H1 (cell line): ENCODE data around the gene SMPX. TPM values are rescaled to one million over a fixed set of nuclear protein-coding genes. Genes with fewer than 3 reads are reported as not detected.

Source experiments
- CHD2 ChIP-seq: IDR thresholded peaks from 2 replicates; pipeline ENCODE4 v1.6.1; 2012; ENCODE audit warnings: low read length, improper control_type of control experiment
- HDAC2 ChIP-seq, 2 experiments: fragments of 300-600 bp in 1 of 2; sonication (generic) in 1 of 2; IDR thresholded peaks; 2 replicates each; pipeline ENCODE4 v1.6.1; 2011 to 2012; ENCODE audit warnings: low read depth in 2 of 2, low read length in 2 of 2, mild to moderate bottlenecking in 2 of 2, moderate library complexity in 2 of 2, borderline replicate concordance in 1 of 2, inconsistent platforms in 1 of 2
- RFX5 ChIP-seq: IDR thresholded peaks from 2 replicates; pipeline ENCODE4 v1.6.1; 2011; ENCODE audit warnings: low read depth, low read length, improper control_type of control experiment, borderline replicate concordance
- SP2 ChIP-seq: IDR thresholded peaks from 2 replicates; pipeline ENCODE4 v1.6.1; 2012; ENCODE audit warnings: mild to moderate bottlenecking, low read length, inconsistent platforms
- TAF1 ChIP-seq: IDR thresholded peaks from 2 replicates; pipeline ENCODE4 v1.6.1; 2011; ENCODE audit warnings: mild to moderate bottlenecking, low read depth, low read length
- polyA plus RNA-seq, 7 experiments: library from polyadenylated mRNA; depleted of rRNA in 3 of 7; stranded (reverse) in 5 of 7; unstranded in 2 of 7; fragments of >200 nt in 5 of 7; fragments of 200-250 nt in 2 of 7; gene quantifications; 1 replicate in 5 of 7; 2 replicates in 1 of 7; 4 replicates in 1 of 7; pipeline versions ENCODE4 v1.2.1 to v1.2.3, GENCODE V29; 2011 to 2013; ENCODE audit warnings: missing spikeins in 2 of 7, mixed read lengths in 2 of 7
- total RNA-seq: library from RNA; stranded (reverse); fragmentation: NEBNext Ultra II Directional; extraction: Animal tissue kit (Norgen Biotek cat#: 25700); gene quantifications from 2 replicates; pipeline ENCODE4 v1.2.1, GENCODE V29; 2021
- TF ChIP-seq, protein P1 (sequence below): fragments of 300-600 bp; sonication (generic); IDR thresholded peaks from 2 replicates; pipeline ENCODE4 v1.7.1; 2012; ENCODE audit warnings: low read length, moderate library complexity, mild to moderate bottlenecking, inconsistent platforms; ENCODE audit not compliant: insufficient replicate concordance
- TF ChIP-seq, protein P2 (sequence below), 3 experiments: IDR thresholded peaks; 1 replicate in 2 of 3; 2 replicates in 1 of 3; pipeline versions ENCODE4 v1.5.1 to v1.6.1; 2011; ENCODE audit warnings: low read length in 3 of 3, mild to moderate bottlenecking in 3 of 3, inconsistent platforms in 2 of 3, low read depth in 1 of 3, moderate library complexity in 1 of 3; ENCODE audit not compliant: insufficient read depth in 1 of 3; ENCODE audit errors: control extremely low read depth in 1 of 3

The SMPX gene
- total and polyA plus RNA-seq, 2 of the 8 experiments (the other 6 are each of a cell fraction or from before 2014, with no cell fraction given): not detected

DNA sequence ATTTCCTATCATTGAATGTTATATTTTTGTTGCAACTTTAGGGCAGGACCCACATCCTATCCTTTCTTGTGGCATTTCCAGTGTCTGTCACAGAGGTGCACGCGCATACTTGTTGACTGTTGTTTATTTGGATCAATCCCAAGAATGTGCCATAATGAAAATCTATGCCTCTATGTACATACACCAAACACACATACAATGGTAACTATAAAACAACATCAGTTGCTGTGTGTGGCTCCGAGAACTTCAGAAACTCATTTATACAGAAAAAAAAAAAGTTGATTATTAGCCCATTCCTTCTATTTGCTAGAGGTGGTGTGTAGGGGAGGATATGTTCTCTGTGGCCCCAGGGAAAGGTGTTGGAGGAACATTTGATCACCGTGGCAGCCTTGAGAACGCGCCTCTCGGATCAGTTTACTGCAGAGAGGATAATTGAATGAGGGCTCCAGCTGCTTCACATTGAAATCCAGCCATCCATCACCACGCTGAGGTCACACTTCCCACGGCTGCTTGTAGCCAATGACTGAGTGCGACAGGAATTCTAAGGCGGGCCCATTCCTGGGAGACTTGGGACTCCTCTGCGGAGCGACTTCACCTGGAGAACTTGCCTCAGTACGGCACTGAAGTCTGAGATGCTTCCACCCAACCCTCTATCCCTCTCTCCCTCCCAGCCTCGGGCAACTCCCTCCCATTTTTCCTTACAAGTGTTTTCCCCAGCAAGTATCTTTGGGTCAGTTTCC lies 19.5 kb downstream of the SMPX start (continued):
- TF ChIP-seq, protein P1, sequence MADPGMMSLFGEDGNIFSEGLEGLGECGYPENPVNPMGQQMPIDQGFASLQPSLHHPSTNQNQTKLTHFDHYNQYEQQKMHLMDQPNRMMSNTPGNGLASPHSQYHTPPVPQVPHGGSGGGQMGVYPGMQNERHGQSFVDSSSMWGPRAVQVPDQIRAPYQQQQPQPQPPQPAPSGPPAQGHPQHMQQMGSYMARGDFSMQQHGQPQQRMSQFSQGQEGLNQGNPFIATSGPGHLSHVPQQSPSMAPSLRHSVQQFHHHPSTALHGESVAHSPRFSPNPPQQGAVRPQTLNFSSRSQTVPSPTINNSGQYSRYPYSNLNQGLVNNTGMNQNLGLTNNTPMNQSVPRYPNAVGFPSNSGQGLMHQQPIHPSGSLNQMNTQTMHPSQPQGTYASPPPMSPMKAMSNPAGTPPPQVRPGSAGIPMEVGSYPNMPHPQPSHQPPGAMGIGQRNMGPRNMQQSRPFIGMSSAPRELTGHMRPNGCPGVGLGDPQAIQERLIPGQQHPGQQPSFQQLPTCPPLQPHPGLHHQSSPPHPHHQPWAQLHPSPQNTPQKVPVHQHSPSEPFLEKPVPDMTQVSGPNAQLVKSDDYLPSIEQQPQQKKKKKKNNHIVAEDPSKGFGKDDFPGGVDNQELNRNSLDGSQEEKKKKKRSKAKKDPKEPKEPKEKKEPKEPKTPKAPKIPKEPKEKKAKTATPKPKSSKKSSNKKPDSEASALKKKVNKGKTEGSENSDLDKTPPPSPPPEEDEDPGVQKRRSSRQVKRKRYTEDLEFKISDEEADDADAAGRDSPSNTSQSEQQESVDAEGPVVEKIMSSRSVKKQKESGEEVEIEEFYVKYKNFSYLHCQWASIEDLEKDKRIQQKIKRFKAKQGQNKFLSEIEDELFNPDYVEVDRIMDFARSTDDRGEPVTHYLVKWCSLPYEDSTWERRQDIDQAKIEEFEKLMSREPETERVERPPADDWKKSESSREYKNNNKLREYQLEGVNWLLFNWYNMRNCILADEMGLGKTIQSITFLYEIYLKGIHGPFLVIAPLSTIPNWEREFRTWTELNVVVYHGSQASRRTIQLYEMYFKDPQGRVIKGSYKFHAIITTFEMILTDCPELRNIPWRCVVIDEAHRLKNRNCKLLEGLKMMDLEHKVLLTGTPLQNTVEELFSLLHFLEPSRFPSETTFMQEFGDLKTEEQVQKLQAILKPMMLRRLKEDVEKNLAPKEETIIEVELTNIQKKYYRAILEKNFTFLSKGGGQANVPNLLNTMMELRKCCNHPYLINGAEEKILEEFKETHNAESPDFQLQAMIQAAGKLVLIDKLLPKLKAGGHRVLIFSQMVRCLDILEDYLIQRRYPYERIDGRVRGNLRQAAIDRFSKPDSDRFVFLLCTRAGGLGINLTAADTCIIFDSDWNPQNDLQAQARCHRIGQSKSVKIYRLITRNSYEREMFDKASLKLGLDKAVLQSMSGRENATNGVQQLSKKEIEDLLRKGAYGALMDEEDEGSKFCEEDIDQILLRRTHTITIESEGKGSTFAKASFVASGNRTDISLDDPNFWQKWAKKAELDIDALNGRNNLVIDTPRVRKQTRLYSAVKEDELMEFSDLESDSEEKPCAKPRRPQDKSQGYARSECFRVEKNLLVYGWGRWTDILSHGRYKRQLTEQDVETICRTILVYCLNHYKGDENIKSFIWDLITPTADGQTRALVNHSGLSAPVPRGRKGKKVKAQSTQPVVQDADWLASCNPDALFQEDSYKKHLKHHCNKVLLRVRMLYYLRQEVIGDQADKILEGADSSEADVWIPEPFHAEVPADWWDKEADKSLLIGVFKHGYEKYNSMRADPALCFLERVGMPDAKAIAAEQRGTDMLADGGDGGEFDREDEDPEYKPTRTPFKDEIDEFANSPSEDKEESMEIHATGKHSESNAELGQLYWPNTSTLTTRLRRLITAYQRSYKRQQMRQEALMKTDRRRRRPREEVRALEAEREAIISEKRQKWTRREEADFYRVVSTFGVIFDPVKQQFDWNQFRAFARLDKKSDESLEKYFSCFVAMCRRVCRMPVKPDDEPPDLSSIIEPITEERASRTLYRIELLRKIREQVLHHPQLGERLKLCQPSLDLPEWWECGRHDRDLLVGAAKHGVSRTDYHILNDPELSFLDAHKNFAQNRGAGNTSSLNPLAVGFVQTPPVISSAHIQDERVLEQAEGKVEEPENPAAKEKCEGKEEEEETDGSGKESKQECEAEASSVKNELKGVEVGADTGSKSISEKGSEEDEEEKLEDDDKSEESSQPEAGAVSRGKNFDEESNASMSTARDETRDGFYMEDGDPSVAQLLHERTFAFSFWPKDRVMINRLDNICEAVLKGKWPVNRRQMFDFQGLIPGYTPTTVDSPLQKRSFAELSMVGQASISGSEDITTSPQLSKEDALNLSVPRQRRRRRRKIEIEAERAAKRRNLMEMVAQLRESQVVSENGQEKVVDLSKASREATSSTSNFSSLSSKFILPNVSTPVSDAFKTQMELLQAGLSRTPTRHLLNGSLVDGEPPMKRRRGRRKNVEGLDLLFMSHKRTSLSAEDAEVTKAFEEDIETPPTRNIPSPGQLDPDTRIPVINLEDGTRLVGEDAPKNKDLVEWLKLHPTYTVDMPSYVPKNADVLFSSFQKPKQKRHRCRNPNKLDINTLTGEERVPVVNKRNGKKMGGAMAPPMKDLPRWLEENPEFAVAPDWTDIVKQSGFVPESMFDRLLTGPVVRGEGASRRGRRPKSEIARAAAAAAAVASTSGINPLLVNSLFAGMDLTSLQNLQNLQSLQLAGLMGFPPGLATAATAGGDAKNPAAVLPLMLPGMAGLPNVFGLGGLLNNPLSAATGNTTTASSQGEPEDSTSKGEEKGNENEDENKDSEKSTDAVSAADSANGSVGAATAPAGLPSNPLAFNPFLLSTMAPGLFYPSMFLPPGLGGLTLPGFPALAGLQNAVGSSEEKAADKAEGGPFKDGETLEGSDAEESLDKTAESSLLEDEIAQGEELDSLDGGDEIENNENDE: no peak
- TF ChIP-seq HDAC2 (IDR thresholded peaks at IDR 0.05; ENCODE audit: borderline replicate concordance in 1 of 2, low read depth in 2 of 2, low read length in 2 of 2): no peak
- TF ChIP-seq TAF1: peak; percentile 41; the same call in 1 of the 2 replicates
- TF ChIP-seq, protein P2, sequence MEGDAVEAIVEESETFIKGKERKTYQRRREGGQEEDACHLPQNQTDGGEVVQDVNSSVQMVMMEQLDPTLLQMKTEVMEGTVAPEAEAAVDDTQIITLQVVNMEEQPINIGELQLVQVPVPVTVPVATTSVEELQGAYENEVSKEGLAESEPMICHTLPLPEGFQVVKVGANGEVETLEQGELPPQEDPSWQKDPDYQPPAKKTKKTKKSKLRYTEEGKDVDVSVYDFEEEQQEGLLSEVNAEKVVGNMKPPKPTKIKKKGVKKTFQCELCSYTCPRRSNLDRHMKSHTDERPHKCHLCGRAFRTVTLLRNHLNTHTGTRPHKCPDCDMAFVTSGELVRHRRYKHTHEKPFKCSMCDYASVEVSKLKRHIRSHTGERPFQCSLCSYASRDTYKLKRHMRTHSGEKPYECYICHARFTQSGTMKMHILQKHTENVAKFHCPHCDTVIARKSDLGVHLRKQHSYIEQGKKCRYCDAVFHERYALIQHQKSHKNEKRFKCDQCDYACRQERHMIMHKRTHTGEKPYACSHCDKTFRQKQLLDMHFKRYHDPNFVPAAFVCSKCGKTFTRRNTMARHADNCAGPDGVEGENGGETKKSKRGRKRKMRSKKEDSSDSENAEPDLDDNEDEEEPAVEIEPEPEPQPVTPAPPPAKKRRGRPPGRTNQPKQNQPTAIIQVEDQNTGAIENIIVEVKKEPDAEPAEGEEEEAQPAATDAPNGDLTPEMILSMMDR (IDR thresholded peaks at IDR 0.05; ENCODE audit: control extremely low read depth in 1 of 3, insufficient read depth in 1 of 3, low read depth in 1 of 3, low read length in 3 of 3): no peak
- no peak for TF ChIP-seq SP2
- TF ChIP-seq RFX5: no peak
- TF ChIP-seq CHD2: peak; percentile 49; the same call in 1 of the 2 replicates
